ENCODE measurements around the gene GPR152. TPM values are rescaled to one million over a fixed set of nuclear protein-coding genes. Genes with fewer than 3 reads are reported as not detected.

Gene GPR152
- polyA plus RNA-seq, 2 donors: not detected

DNA sequence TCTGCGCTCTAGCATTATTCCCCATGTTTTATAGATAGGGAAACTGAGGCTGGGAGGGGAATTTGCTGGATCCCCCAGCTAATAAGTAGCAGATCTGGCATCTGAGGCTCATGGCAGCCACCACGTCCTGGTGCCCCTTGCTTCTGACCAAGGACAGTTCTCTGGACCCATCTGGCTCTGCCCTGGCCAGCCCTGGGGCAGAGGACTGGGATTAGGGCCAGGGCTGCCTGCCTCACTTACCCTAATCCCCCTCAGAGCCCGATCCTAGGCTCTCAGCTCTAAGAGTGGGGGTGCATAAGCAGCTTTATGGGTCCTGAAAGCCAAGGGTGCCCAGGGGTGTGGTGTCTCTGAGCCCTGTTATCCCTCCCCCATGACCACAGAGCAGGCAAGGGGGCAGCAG is 2.5 kb upstream of the GPR152 start, which contains the start of gene CABP4:
CABP4 (plus strand) TSS at position 301 of the 400 bp plus-strand sequence; CDS start at position 371, 70 bp downstream.
- Histone ChIP-seq H3K27ac (ENCODE audit: low read depth in 2 of 2, low read length in 1 of 2) (no peak within 1 kb of the TSS), H3K4me1 (ENCODE audit: control insufficient read depth in 2 of 2, insufficient read depth in 2 of 2, low read length in 1 of 2) (no peaks in the 10 kb centered on the region), H3K9me3 (ENCODE audit: control insufficient read depth in 2 of 2, insufficient read depth in 1 of 2, low read depth in 1 of 2, low read length in 1 of 2) (no peaks in the 10 kb centered on the region), H3K4me3 (ENCODE audit: low read depth in 1 of 2, low read length in 2 of 2) (no peak within 1 kb of the TSS), H3K36me3 (ENCODE audit: control insufficient read depth in 2 of 2, insufficient read depth in 2 of 2, low read length in 1 of 2) (no peaks in the 10 kb centered on the region), H3K27me3 (ENCODE audit: control insufficient read depth in 1 of 2, insufficient read depth in 2 of 2, low read length in 2 of 2) (no peaks in the 10 kb centered on the region)
- whole genome bisulfite sequencing, 2 donors: 78 to 87% methylated on average over 3 of the region's 3 CpGs

GRCh38 chr11:67453816-67454732 is 1.5 kb upstream of the GPR152 start:
- Histone ChIP-seq H3K9me3 (ENCODE audit: control insufficient read depth in 2 of 2, insufficient read depth in 1 of 2, low read depth in 1 of 2, low read length in 1 of 2) (no peaks in the 10 kb centered on the region), H3K27me3 (ENCODE audit: control insufficient read depth in 1 of 2, insufficient read depth in 2 of 2, low read length in 2 of 2) (no peaks in the 10 kb centered on the region), H3K27ac (ENCODE audit: low read depth in 2 of 2, low read length in 1 of 2) (no peak overlapping the region), H3K36me3 (ENCODE audit: control insufficient read depth in 2 of 2, insufficient read depth in 2 of 2, low read length in 1 of 2) (no peaks in the 10 kb centered on the region), H3K4me3 (ENCODE audit: low read depth in 1 of 2, low read length in 2 of 2) (no peak overlapping the region), H3K4me1 (ENCODE audit: control insufficient read depth in 2 of 2, insufficient read depth in 2 of 2, low read length in 1 of 2) (no peaks in the 10 kb centered on the region)
- WGBS, 2 donors: 82 to 88% methylated on average over 19 to 21 of the region's 21 CpGs

DNA sequence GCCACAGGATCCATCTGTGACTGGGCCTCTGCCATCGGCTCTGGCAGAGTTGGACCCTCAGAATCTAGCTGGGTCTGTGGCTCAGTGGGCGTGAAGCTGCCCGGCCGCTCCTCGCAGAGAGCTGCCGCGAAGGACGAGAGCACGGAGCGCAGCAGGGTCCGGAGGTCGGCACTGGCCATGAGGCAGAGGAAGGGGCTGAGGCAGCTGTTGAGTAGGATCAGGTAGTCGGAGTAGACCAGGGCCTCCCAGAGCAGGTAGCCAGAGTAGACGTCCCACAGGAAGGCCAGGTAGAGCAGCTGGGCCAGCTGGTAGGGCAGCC is 912 bp downstream of the GPR152 start:
- 89 to 93% methylated on average over 14 of the region's 14 CpGs for WGBS, 2 donors
- Histone ChIP-seq H3K9me3 (ENCODE audit: control insufficient read depth in 2 of 2, insufficient read depth in 1 of 2, low read depth in 1 of 2, low read length in 1 of 2) (no peaks in the 10 kb centered on the region), H3K4me3 (ENCODE audit: low read depth in 1 of 2, low read length in 2 of 2) (no peak overlapping the region), H3K27me3 (ENCODE audit: control insufficient read depth in 1 of 2, insufficient read depth in 2 of 2, low read length in 2 of 2) (no peaks in the 10 kb centered on the region), H3K27ac (ENCODE audit: low read depth in 2 of 2, low read length in 1 of 2) (no peak overlapping the region), H3K4me1 (ENCODE audit: control insufficient read depth in 2 of 2, insufficient read depth in 2 of 2, low read length in 1 of 2) (no peaks in the 10 kb centered on the region), H3K36me3 (ENCODE audit: control insufficient read depth in 2 of 2, insufficient read depth in 2 of 2, low read length in 1 of 2) (no peaks in the 10 kb centered on the region)

DNA sequence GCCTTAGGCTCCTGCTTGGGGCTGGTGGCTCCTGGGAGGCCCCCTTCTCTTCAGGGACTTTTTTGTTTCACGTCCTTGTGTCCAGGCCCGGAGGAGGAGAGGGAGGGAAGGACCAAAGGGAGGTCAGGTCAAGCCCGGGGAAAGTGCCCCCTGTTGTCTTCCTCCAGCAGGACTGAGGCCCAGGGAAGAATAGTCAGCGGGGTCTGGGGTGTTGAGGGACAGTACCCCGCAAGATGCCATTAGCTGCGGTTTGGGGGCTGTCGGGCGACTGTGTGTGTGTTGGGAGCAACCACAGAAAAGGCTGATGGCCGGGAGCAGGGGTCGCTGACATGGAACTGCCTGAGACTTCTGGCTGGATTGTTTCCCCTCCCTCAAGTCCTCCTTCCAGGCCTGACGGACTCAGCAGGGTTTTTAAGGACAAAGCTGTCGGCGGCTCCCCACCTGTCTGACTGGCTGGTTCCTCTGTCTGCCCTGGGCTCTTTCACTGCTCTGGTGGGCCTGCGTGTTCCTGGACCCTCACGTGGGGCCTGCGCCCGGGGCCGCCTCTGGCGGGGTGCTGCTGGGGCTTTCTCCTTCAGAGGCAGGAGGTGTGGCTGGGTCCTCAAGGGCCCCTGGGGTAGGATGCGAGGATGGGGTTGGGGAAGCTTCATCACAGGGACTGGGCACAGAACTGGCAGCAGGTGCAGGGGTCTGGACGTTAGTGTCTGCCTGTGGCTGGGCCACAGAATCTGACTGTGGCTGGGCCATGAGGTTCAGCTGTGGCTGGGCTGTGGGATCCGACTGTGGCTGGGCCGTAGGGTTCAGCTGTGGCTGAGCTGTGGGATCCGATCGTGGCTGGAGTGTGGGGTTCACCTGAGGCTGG is 1.5 kb downstream of the GPR152 start:
- Histone ChIP-seq H3K9me3 (ENCODE audit: control insufficient read depth in 2 of 2, insufficient read depth in 1 of 2, low read depth in 1 of 2, low read length in 1 of 2) (no peaks in the 10 kb centered on the region), H3K27me3 (ENCODE audit: control insufficient read depth in 1 of 2, insufficient read depth in 2 of 2, low read length in 2 of 2) (no peaks in the 10 kb centered on the region), H3K27ac (ENCODE audit: low read depth in 2 of 2, low read length in 1 of 2) (no peak overlapping the region), H3K36me3 (ENCODE audit: control insufficient read depth in 2 of 2, insufficient read depth in 2 of 2, low read length in 1 of 2) (no peaks in the 10 kb centered on the region), H3K4me1 (ENCODE audit: control insufficient read depth in 2 of 2, insufficient read depth in 2 of 2, low read length in 1 of 2) (no peaks in the 10 kb centered on the region), H3K4me3 (ENCODE audit: low read depth in 1 of 2, low read length in 2 of 2) (no peak overlapping the region)
- 90 to 91% methylated on average over 25 of the region's 25 CpGs for WGBS, 2 donors

GRCh38 chr11:67449116-67449844 is 3.2 kb downstream of the GPR152 start:
- Histone ChIP-seq H3K36me3 (ENCODE audit: control insufficient read depth in 2 of 2, insufficient read depth in 2 of 2, low read length in 1 of 2) (no peaks in the 10 kb centered on the region), H3K9me3 (ENCODE audit: control insufficient read depth in 2 of 2, insufficient read depth in 1 of 2, low read depth in 1 of 2, low read length in 1 of 2) (no peaks in the 10 kb centered on the region), H3K27me3 (ENCODE audit: control insufficient read depth in 1 of 2, insufficient read depth in 2 of 2, low read length in 2 of 2) (no peaks in the 10 kb centered on the region), H3K27ac (ENCODE audit: low read depth in 2 of 2, low read length in 1 of 2) (no peak overlapping the region), H3K4me1 (ENCODE audit: control insufficient read depth in 2 of 2, insufficient read depth in 2 of 2, low read length in 1 of 2) (peaks cover 0 to 2% of the 10 kb centered on the region in 2 donors), H3K4me3 (ENCODE audit: low read depth in 1 of 2, low read length in 2 of 2) (no peak overlapping the region)
- 64 to 73% methylated on average over 9 of the region's 9 CpGs for WGBS, 2 donors

- Histone ChIP-seq H3K4me3 (ENCODE audit: low read depth in 1 of 2, low read length in 2 of 2) (no peak overlapping the region), H3K9me3 (ENCODE audit: control insufficient read depth in 2 of 2, insufficient read depth in 1 of 2, low read depth in 1 of 2, low read length in 1 of 2) (no peaks in the 10 kb centered on the region), H3K4me1 (ENCODE audit: control insufficient read depth in 2 of 2, insufficient read depth in 2 of 2, low read length in 1 of 2) (peaks cover 0 to 2% of the 10 kb centered on the region in 2 donors), H3K36me3 (ENCODE audit: control insufficient read depth in 2 of 2, insufficient read depth in 2 of 2, low read length in 1 of 2) (no peaks in the 10 kb centered on the region), H3K27ac (ENCODE audit: low read depth in 2 of 2, low read length in 1 of 2) (no peak overlapping the region), H3K27me3 (ENCODE audit: control insufficient read depth in 1 of 2, insufficient read depth in 2 of 2, low read length in 2 of 2) (no peaks in the 10 kb centered on the region)
- WGBS, 2 donors: 88 to 94% methylated on average over 7 of the region's 7 CpGs
Observed at GRCh38 chr11:67448220-67448609, 4.3 kb downstream of the GPR152 start.

- H3K36me3 ChIP-seq (ENCODE audit: control insufficient read depth in 2 of 2, insufficient read depth in 2 of 2, low read length in 1 of 2): peaks cover 0 to 13% of the 10 kb centered on the region in 2 donors
- H3K4me1 ChIP-seq (ENCODE audit: control insufficient read depth in 2 of 2, insufficient read depth in 2 of 2, low read length in 1 of 2): peaks cover 4 to 14% of the 10 kb centered on the region in 2 donors
- WGBS, 2 donors: 83 to 87% methylated on average over 5 of the region's 5 CpGs
- no peaks in the 10 kb centered on the region for H3K27me3 ChIP-seq (ENCODE audit: control insufficient read depth in 1 of 2, insufficient read depth in 2 of 2, low read length in 2 of 2)
- no peak overlapping the region for H3K27ac ChIP-seq (ENCODE audit: low read depth in 2 of 2, low read length in 1 of 2)
- H3K9me3 ChIP-seq (ENCODE audit: control insufficient read depth in 2 of 2, insufficient read depth in 1 of 2, low read depth in 1 of 2, low read length in 1 of 2): no peaks in the 10 kb centered on the region
- no peak overlapping the region for H3K4me3 ChIP-seq (ENCODE audit: low read depth in 1 of 2, low read length in 2 of 2)
Observed at GRCh38 chr11:67445515-67445914, 7.0 kb downstream of the GPR152 start.

- H3K27ac ChIP-seq (ENCODE audit: low read depth in 2 of 2, low read length in 1 of 2): peak overlapping the region; percentile 90 to 92
- H3K4me1 ChIP-seq (ENCODE audit: control insufficient read depth in 2 of 2, insufficient read depth in 2 of 2, low read length in 1 of 2): peaks cover 8 to 21% of the 10 kb centered on the region in 2 donors
- peak overlapping the region; percentile 77 to 80 for H3K4me3 ChIP-seq (ENCODE audit: low read depth in 1 of 2, low read length in 2 of 2)
- H3K27me3 ChIP-seq (ENCODE audit: control insufficient read depth in 1 of 2, insufficient read depth in 2 of 2, low read length in 2 of 2): no peaks in the 10 kb centered on the region
- H3K36me3 ChIP-seq (ENCODE audit: control insufficient read depth in 2 of 2, insufficient read depth in 2 of 2, low read length in 1 of 2): peaks cover 0 to 35% of the 10 kb centered on the region in 2 donors
- WGBS, 2 donors: 36 to 43% methylated on average over 35 to 45 of the region's 45 CpGs
- H3K9me3 ChIP-seq (ENCODE audit: control insufficient read depth in 2 of 2, insufficient read depth in 1 of 2, low read depth in 1 of 2, low read length in 1 of 2): no peaks in the 10 kb centered on the region
Observed at GRCh38 chr11:67442504-67443404, 9.8 kb downstream of the GPR152 start.
